GM12873 (cell line): ENCODE results near the gene GATD1.

Experiments
- TF ChIP-seq, protein P1 (sequence below): IDR thresholded peaks from 2 replicates; pipeline ENCODE4 v1.5.1; 2012; ENCODE audit warnings: low read depth, mild to moderate bottlenecking, moderate library complexity, low read length, control low read depth; ENCODE audit not compliant: insufficient read depth; ENCODE audit errors: missing control alignments

Gene GATD1

DNA sequence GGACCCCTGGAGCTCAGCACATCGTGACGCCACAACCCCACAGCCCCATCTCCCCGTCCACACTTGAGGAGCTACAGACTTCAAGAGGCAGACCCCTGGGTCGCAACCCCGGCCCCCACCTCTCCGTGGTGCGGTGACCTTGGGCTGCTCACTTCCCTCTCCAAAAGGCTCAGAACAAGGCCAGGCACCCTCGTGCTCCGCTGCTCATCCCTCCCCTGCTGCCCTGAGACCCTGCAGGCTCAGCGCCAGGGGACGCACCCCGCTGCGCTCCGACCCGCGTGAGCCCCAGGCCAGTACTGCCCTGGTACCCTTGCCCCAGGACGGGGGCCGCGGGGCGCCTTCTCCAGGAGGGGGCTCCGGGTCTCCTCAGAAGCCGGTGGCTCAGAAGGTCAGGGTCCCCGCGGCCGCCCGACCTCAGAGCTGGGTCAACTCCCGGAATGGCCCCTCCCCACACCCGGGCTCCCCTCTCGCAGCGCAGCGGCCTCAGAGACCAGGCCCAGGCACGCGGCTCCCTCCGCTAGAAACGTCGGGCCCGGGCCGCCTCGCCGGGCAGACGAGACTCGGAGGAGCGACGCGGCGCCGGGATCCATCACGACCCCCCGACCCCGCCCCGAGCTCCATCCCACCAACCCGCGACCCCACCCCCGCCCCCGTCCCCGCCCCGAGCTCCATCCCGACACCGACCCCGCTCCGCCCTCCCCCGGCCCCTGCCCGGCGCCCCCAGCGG, 563 bp downstream of the GATD1 start:
- TF ChIP-seq, protein P1, sequence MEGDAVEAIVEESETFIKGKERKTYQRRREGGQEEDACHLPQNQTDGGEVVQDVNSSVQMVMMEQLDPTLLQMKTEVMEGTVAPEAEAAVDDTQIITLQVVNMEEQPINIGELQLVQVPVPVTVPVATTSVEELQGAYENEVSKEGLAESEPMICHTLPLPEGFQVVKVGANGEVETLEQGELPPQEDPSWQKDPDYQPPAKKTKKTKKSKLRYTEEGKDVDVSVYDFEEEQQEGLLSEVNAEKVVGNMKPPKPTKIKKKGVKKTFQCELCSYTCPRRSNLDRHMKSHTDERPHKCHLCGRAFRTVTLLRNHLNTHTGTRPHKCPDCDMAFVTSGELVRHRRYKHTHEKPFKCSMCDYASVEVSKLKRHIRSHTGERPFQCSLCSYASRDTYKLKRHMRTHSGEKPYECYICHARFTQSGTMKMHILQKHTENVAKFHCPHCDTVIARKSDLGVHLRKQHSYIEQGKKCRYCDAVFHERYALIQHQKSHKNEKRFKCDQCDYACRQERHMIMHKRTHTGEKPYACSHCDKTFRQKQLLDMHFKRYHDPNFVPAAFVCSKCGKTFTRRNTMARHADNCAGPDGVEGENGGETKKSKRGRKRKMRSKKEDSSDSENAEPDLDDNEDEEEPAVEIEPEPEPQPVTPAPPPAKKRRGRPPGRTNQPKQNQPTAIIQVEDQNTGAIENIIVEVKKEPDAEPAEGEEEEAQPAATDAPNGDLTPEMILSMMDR: peak; percentile 1

DNA sequence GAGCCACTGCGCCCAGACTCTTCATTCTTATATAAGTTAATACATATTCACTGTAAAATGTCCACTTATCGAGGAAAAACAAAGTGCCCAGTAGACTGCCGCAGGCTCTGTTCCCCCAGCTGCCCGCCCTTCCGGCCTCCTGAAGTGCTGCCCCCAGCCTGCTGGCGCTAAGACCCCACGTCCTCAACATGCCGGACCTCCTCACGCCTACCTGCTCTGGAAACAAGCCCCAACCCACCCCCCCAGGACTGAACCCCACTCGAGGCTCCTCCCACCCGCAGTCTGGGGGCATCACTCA, 1.1 kb downstream of the GATD1 start:
- TF ChIP-seq, protein P1: no peak

DNA sequence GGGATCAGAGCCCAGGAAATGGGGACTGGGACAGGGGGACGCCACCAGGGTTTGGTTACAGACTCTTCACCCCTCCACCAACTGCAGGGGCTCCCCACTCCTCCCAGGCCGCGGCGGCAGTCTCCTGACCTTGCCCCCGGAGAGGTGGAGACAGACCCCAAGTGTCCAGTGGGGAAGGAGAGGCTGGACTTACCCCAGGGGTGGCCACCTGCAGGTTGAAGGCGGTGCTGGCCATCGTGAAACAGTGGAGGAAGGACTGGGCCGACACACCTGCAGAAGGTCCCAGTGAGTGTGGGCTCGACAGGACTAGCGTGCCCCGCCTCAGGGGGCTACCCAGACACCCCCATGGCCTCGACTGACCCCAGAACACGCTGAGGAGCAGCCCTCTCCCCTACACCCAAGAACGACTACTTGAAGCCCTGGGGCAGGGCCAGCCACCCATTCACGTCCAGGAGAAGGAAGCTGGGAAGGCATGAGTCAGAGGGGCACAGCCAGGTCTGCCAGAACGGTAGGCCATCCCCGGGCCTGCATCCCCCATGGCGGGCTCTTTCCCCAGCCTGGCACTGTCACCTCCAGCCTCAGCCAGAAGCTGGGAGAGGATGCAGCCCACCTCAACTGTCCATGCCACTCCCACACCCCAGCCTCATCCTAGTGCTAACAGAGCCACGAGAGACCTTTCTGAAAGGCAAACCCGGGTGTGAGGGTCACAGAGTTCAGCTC, 2.3 kb downstream of the GATD1 start:
- TF ChIP-seq, protein P1: no peak

DNA sequence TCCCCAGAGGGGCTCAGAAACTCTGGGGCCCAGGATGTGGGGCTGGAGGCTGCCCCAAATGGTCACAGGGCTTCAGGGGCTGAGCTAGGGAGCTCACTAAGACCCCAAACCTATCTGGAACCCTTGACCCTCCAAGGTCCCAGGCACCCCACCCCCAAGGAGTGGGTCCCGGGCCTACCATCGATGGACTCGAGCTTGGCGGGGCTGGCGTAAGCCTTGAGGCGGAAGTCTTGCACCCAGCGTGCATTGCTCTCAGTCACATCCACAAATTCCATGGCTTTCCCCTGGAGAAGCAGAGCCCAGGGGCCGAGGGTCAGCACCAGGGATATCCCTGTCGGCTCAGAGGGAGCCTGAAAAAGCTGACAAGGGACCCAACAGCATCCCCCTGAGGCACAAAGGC, 3.5 kb downstream of the GATD1 start:
- TF ChIP-seq, protein P1: no peak

DNA sequence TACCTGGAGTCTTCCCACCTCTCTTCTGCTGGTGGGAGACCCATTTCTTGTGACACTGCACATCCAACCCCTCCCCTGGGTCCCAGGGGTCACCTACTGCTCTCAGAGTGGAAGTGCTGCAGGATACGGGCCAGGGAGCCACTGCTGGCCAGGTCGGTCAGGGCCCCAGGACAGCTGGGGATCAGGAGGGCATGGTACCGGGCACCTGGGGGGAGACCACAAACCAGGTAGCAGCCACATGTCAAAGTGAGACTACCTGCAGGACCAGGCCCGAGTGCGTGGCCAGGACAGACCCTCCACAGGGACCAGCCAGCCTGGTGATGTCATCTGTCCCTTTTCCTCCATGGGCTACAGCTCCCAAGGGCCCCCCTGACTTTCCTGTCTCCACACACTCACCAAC, 3.9 kb downstream of the GATD1 start:
- TF ChIP-seq, protein P1: no peak

DNA sequence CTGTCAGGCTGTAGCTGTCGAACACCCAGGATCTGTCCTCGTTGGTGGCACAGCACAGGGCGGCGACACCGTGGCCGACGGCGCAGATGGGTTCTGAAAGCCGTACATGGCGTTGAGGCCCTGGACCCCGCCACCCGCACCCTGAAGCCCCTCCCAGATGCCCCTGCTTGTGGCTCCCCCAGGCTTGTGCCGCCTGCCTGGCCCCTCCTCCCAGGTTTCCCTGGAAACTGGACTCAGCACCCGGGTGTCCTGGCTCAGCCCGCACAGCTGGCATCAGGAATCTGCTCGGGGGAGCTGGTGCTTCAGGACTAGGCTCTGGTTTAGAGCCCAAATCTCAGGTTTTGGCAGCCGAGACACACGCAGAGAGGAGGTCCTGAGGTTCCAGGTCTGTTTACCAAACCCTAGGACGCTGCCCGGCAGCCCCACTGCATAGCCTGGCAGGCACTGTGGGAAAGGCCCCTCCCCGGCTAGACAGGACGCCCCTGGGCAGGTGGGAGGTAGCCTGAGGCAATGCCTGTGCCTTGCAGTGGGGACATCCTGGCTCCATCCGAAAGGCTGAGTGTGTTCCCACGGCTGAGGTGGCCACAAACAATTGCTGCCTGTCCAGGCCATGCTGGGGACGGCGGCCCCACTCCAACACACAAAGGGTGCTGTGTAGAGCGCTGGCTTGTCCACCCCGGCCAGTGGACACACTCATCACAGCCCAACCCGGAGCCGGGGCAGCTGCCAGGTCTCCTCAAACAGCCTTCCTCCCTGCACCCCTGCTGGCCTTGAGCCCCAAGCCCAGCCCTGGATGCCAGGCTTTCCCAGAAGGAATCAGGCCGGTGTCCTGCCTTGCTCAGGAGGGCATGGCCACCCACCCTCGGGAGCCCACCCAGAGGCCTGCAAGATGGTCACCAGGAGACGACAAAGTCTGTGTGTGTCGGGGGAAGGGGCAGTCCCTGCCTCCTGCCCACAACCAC, 4.6 kb downstream of the GATD1 start:
- TF ChIP-seq, protein P1: no peak
